K562 (cell line): ENCODE measurements around the gene STOML3. TPM values are rescaled to one million over a fixed set of nuclear protein-coding genes. Genes with fewer than 3 reads are reported as not detected.

Source experiments
- ARID4B ChIP-seq: sonication (generic); formaldehyde crosslinking; IDR thresholded peaks from 2 replicates; pipeline ENCODE4 v1.8.0; 2022; ENCODE audit warnings: mild to moderate bottlenecking, missing genetic modification reagents
- COPS2 ChIP-seq: fragments of 450-650 bp; conservative IDR thresholded peaks from 2 replicates; pipeline ENCODE4 v1.6.1; 2016; ENCODE audit warnings: mild to moderate bottlenecking, moderate library complexity
- EGR1 ChIP-seq: fragments of 450-650 bp; conservative IDR thresholded peaks from 2 replicates; pipeline ENCODE4 v1.6.1; 2017; ENCODE audit warnings: mild to moderate bottlenecking
- HNRNPL ChIP-seq: fragments of 200-400 bp; formaldehyde crosslinking; IDR thresholded peaks from 2 replicates; pipeline ENCODE4 v1.6.1; 2017; ENCODE audit warnings: low read depth, mild to moderate bottlenecking, low read length
- ILF3 ChIP-seq: fragments of 450-650 bp; IDR thresholded peaks from 2 replicates; pipeline ENCODE4 v1.6.1; 2018; ENCODE audit warnings: antibody characterized with exemption, mild to moderate bottlenecking, moderate library complexity, borderline replicate concordance
- MXD1 ChIP-seq: fragments of 250-450 bp; sonication (Bioruptor Pico); IDR thresholded peaks from 2 replicates; pipeline ENCODE4 v1.8.0; 2021; ENCODE audit warnings: borderline replicate concordance, mild to moderate bottlenecking, moderate library complexity; ENCODE audit not compliant: poor library complexity, severe bottlenecking
- ZHX1 ChIP-seq: fragments of 150-350 bp; conservative IDR thresholded peaks from 2 replicates; pipeline ENCODE4 v1.6.1; 2014; ENCODE audit warnings: low read length
- polyA plus RNA-seq, 8 experiments: library from polyadenylated mRNA; depleted of rRNA in 4 of 8; stranded (reverse) in 5 of 8; unstranded in 3 of 8; fragments of >200 nt; fragmentation: Nextera tagmentation in 2 of 8; fragmentation: Illumina TruSeq in 1 of 8; extraction: Ambion mirVana in 2 of 8; extraction: Trizol in 1 of 8; gene quantifications; 2 replicates each; pipeline versions ENCODE4 v1.2.1 to v1.2.3, GENCODE V29; 2011 to 2014; ENCODE audit warnings: inconsistent platforms in 1 of 8, missing spikeins in 1 of 8
- total RNA-seq, 7 experiments: library from RNA; depleted of rRNA in 6 of 7; stranded (reverse); fragments of >200 nt in 6 of 7; fragmentation: Illumina TruSeq in 2 of 7; extraction: Trizol in 2 of 7; gene quantifications; 2 replicates each; pipeline versions ENCODE4 v1.2.1 to v1.2.3, GENCODE V29; 2011 to 2021; ENCODE audit warnings: low replicate concordance in 1 of 7

Gene STOML3
- total and polyA plus RNA-seq, 9 of the 15 experiments (the other 6 are each of a cell fraction or from before 2014, with no cell fraction given), result 0.04 TPM; not detected in 8

- TF ChIP-seq ARID4B (no peak), MXD1 (no peak), EGR1 (no peak), ZHX1 (no peak), COPS2 (no peak), ILF3 (no peak), HNRNPL (no peak)
Measured at GRCh38 chr13:39025433-39025839, 34.8 kb upstream of the STOML3 start (continued).
